DMS53 treated with DMSO at 0.1 percent for 48 hours (cell line): ENCODE measurements around the gene S100A2.
"Not testable (repeated sequence)": the region's sequence is repeated elsewhere in the genome, so short reads cannot be mapped to it uniquely, and the experiment has no call there.

Experiments
- DNase-seq: peaks from one replicate; lab custom pipeline; 2025; ENCODE audit not compliant: unreplicated experiment; lab: John Stamatoyannopoulos, UW

The S100A2 gene

GRCh38 chr1:153592748-153593147, 27.1 kb upstream of the S100A2 start:
- no peak for DNase-seq

- no peak for DNase-seq
Observed at GRCh38 chr1:153588482-153588881, 22.8 kb upstream of the S100A2 start.

- DNase-seq = not testable (repeated sequence)
Observed at GRCh38 chr1:153588033-153588432, 22.4 kb upstream of the S100A2 start.

GRCh38 chr1:153587314-153587713, 21.7 kb upstream of the S100A2 start:
- no peak for DNase-seq

GRCh38 chr1:153586347-153586746, 20.7 kb upstream of the S100A2 start:
- DNase-seq = no peak

- DNase-seq = no peak
Observed at GRCh38 chr1:153585006-153585405, 19.4 kb upstream of the S100A2 start.

- no peak for DNase-seq
Observed at GRCh38 chr1:153583976-153584375, 18.3 kb upstream of the S100A2 start.

- not testable (repeated sequence) for DNase-seq
Observed at GRCh38 chr1:153583514-153583913, 17.9 kb upstream of the S100A2 start.

GRCh38 chr1:153582836-153583235, 17.2 kb upstream of the S100A2 start:
- not testable (repeated sequence) for DNase-seq

GRCh38 chr1:153578936-153579335, 13.3 kb upstream of the S100A2 start:
- DNase-seq = no peak

- DNase-seq = no peak
Observed at GRCh38 chr1:153578490-153578889, 12.8 kb upstream of the S100A2 start.

GRCh38 chr1:153577624-153578051, 12.0 kb upstream of the S100A2 start:
- DNase-seq = no peak

GRCh38 chr1:153577138-153577537, 11.5 kb upstream of the S100A2 start:
- no peak for DNase-seq

- not testable (repeated sequence) for DNase-seq
Observed at GRCh38 chr1:153575497-153575896, 9.9 kb upstream of the S100A2 start.

- not testable (repeated sequence) for DNase-seq
Observed at GRCh38 chr1:153575081-153575491, 9.4 kb upstream of the S100A2 start.

GRCh38 chr1:153573351-153573750, 7.7 kb upstream of the S100A2 start:
- no peak for DNase-seq

- DNase-seq = peak; percentile 83
Observed at GRCh38 chr1:153572569-153573015, 6.9 kb upstream of the S100A2 start.

- DNase-seq = no peak
Observed at GRCh38 chr1:153571706-153572105, 6.1 kb upstream of the S100A2 start.

GRCh38 chr1:153570874-153571273, 5.2 kb upstream of the S100A2 start:
- DNase-seq = peak; percentile 38

- no peak for DNase-seq
Observed at GRCh38 chr1:153569465-153569864, 3.8 kb upstream of the S100A2 start.

GRCh38 chr1:153568367-153569099, 2.9 kb upstream of the S100A2 start:
- DNase-seq = peak; percentile 94

- peak; percentile 23 for DNase-seq
Observed at GRCh38 chr1:153567621-153568366, 2.1 kb upstream of the S100A2 start.
